GM18861 (cell line): ENCODE results near the gene NFATC4.
"Not testable (repeated sequence)": the region's sequence is repeated elsewhere in the genome, so short reads cannot be mapped to it uniquely, and the experiment has no call there.

Experiments used
- ATAC-seq: cut with Tn5 transposase; IDR thresholded peaks from one replicate; pipeline ENCODE4 v1.9.1; 2021; ENCODE audit not compliant: unreplicated experiment

The NFATC4 gene

GRCh38 chr14:24387579-24387978 is 19.6 kb downstream of the NFATC4 start:
- ATAC-seq: not testable (repeated sequence)

GRCh38 chr14:24388474-24389179 is 20.6 kb downstream of the NFATC4 start:
- no peak for ATAC-seq

GRCh38 chr14:24389226-24389848 is 21.4 kb downstream of the NFATC4 start:
- no peak for ATAC-seq

GRCh38 chr14:24390701-24391468 is 22.9 kb downstream of the NFATC4 start:
- ATAC-seq: no peak

GRCh38 chr14:24392325-24393091 is 24.5 kb downstream of the NFATC4 start:
- no peak for ATAC-seq

GRCh38 chr14:24394275-24394674 is 26.3 kb downstream of the NFATC4 start:
- ATAC-seq: no peak

GRCh38 chr14:24395609-24396582 is 27.9 kb downstream of the NFATC4 start:
- no peak for ATAC-seq

GRCh38 chr14:24397639-24398292 is 29.8 kb downstream of the NFATC4 start:
- no peak for ATAC-seq

GRCh38 chr14:24398293-24398652 is 30.3 kb downstream of the NFATC4 start:
- no peak for ATAC-seq

- ATAC-seq: no peak
Measured at GRCh38 chr14:24398653-24399446, 30.9 kb downstream of the NFATC4 start, which contains the start of gene NYNRIN. TSS of gene NYNRIN (plus strand) at chr14:24399003. CDS start at chr14:24399247, 244 bp downstream.

GRCh38 chr14:24399447-24399822 is 31.5 kb downstream of the NFATC4 start:
- no peak for ATAC-seq

- ATAC-seq: no peak
Measured at GRCh38 chr14:24399999-24400718, 32.2 kb downstream of the NFATC4 start.

- ATAC-seq: no peak
Measured at GRCh38 chr14:24401810-24402702, 34.1 kb downstream of the NFATC4 start.

GRCh38 chr14:24403294-24403998 is 35.5 kb downstream of the NFATC4 start:
- no peak for ATAC-seq

- no peak for ATAC-seq
Measured at GRCh38 chr14:24404814-24405213, 36.8 kb downstream of the NFATC4 start.

GRCh38 chr14:24406416-24406815 is 38.4 kb downstream of the NFATC4 start:
- ATAC-seq: no peak
